Hypothalamus (tissue), 51 donors: ENCODE data around the gene ASPSCR1.

Experiments used
- DNase-seq, 51 donors: peaks; one replicate each; lab custom pipeline; 2025; lab: John Stamatoyannopoulos, UW

The ASPSCR1 gene

DNA sequence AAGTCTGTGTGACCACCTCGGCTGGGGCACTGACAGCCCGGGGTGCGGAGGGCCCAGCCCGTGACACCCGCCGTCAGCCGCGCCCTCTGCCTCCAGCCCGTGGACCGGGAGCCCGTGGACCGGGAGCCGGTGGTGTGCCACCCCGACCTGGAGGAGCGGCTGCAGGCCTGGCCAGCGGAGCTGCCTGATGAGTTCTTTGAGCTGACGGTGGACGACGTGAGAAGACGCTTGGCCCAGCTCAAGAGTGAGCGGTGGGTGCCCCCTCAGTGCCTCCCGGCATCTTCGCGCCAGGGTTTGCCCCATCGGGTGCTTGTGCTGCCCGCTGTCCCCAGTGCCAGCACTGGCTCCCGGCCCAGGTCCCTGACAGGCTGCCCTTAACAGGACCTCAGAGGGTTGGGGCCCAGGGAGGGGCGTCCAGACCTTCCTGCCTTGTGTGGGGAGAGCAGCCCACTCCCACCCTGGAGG is 31.5 kb downstream of the ASPSCR1 start:
- DNase-seq: peak in 3 of 51 donors; percentile 14 to 23 (median 18)

DNA sequence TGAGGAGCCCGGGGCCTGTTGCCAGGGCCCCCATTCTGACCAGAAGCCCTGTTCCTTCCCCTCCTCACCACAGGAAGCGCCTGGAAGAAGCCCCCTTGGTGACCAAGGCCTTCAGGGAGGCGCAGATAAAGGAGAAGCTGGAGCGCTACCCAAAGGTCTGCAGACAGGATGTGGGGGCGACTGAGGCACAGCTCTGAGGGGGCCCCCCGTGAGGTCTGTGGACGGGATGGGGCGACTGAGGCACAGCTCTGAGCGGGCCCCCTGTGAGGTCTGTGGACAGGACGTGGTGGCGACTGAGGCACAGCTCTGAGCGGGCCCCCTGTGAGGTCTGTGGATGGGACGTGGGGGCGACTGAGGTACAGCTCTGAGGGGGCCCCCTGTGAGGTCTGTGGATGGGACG is 32.0 kb downstream of the ASPSCR1 start:
- DNase-seq: no peak

DNA sequence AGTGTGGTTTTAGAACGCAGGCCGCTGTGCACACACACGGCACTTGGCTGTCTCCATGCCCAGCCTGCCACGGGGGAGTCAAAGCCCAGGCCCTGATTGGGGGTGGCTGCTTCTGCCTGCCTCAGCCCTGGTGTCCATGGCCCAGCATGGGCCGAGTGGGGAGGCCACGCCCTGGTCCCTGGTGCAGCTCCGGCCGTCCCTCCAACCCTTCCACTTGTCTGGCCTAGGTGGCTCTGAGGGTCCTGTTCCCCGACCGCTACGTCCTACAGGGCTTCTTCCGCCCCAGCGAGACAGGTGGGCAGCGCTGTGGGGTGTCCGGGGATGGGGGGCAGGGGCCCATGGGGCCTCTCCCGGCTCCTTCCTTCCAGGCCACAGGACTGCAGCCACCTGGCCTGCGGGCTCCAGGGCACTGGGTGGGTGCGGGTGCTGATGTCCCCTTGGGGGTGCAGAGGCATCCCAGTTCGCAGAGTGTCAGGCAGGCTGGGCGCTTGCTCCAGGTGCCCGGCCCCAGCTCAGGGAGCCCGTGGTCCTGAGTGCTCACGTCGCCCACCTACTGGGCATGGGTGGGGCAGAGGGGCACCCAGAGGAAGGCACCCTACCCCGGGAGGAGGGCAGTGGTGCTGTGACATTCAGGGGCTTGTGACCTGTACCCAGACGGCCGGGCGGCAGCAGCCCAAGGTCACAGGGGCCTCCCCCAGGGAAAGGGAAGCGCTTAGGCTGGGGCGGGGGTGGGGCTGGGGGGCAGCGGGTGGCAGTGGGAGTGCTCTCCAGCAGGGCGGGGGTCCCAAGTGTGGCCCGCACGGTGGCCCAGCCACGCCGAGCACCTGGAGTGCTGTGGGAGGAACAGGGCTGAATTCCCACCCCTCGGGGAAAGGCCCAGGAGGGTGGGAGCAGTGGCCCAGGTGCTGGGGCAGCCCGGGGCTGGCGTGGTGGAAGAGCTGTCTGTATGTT is 33.4 kb downstream of the ASPSCR1 start:
- DNase-seq: no peak

DNA sequence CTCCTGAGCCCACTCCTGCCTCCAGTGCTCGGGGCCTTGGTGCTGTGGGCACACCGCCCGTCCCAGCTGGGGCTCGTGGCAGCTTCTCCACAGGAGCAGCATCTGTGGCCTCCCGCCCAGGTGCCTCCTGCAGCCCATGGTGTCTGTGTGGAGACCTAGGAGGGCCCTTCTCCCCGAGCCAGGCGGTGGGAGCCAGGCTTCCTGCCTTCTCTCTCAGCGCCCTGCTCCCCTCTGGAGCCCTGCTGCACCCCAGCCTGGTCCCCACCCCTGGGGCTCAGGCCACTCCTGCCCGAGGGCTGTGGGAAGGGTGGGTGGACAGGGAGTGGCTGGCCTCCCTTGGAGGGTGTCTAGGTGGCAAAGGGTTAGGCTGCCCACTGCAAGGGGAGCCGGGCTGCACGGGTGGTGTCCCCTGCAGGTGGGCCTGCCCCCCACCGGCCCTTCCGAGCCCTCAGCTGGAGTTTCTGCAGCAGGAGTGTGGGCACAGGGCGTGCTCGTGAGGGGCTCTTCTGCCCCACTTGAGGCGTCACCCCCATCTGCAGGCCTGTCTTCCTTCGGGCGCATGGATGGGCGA is 34.3 kb downstream of the ASPSCR1 start:
- no peak for DNase-seq

DNA sequence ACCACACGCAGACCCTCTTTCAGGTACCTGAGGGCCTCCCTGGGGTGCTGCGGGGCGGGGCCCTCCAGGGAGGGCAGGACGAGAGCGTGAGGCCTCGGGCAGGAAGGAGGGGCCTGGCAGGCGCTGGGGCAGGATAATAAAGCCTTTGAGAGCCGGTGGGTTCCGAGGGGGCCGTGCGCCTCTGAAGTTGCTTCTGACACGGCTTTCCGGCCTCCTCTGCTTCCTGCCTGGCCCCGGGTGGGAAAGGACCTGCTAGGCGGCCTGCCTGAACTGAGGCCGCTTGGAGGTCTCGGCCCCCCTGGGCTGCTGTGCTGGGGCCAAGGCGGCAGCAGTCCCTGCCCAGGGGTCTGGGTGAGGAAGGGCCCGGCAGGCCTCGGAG is 34.8 kb downstream of the ASPSCR1 start:
- no peak for DNase-seq

DNA sequence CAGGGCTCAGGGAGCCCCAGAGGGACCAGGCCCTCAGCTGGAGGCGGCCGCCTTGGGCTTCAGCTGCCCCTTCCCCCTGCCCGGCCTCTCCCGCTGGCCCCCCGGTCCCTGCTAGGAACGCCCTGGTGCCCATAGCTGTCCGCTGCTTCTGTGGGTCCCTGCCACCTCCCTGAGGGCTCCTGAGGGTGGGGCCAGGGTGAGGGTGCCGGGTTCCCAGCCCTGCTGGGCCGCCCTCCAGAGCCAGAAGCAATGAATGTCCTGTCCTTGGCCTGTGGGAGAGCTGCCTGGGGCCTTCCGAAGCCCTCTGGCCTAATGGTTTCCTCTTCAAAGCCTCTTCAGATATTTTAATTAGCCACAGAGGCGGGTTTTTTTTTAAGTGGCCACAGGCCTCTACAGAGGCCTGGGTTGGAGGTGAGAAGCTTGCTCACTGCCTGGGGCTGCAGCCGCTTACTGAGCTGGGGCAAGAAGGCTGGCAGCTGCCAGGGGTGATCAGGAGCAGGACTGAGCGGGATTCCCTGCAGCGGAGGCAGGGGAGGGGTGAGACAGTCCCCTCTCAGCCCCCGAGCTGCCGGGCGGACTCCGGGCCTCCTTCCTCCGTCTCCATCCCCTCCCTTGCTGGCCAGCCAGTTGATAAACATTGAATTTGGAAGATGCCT is 35.3 kb downstream of the ASPSCR1 start:
- no peak for DNase-seq

DNA sequence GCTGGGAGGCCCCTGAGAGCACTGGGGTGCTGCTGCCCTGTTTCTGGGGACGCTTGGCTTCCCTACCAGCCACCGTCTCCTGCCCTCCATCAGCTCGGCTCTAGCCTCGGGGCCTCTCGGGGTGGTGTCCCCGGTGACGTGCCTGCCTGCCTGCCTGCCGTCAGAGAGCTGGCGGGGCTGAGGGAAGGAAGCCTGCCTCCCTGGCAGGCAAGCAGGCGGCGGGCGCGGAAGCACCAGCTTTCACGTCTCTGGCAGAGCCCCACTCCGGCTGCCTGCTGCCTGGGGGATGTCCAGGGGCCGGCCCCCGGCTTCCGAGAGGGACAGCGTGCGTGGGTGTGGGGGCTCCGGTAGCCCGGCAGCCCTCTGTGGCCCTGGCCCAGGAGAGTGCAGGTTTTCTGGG is 35.9 kb downstream of the ASPSCR1 start:
- DNase-seq: peak in 20 of 51 donors; percentile 9 to 69 (median 46)

DNA sequence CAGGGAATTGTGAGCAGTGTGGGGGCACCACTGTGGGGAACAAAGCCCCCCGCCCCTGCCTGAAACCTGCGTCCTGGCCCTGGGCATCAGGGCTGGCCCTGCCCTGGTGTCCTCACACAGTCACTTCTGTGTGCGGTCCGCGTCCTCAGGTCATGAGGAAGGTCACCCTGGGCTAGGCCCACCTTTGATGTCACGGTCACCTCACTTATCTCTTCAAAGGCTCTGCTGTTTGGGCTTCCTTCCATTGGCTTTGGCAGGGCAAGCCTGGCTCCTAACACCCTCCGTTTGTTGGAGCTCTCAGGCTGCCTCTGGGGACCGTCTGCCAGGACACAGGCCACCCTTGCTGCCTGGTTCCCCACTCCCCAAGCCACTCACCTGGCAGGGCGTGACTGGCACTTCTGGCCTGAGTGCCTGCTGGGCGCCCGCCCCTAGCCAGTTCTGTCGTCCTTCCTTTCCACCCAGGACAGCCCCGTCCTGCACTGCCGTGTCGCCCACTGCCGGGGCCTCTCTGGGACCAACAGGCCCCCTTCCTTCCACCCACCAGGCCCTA is 36.4 kb downstream of the ASPSCR1 start:
- no peak for DNase-seq

DNA sequence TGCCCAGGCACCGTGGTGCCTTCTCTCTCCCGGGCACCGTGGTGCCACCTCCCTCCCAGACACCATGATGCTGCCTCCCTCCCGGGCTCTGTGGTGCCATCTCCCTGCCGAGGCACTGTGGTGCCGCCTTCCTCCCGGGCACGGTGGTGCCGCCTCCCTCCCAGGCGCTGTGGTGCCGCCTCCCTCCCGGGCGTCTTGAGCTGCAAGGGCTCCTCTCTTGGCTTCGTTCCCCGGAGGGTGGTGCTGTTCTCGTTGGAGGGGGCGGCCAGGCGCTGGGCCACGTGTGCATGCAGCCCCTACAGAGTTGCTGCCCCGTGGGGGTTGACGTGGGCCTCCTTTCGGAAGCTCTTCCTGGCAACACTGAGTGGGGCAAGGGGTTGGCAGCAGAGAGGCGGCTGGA is 37.0 kb downstream of the ASPSCR1 start:
- peak in 8 of 51 donors; percentile 9 to 54 (median 29) for DNase-seq

DNA sequence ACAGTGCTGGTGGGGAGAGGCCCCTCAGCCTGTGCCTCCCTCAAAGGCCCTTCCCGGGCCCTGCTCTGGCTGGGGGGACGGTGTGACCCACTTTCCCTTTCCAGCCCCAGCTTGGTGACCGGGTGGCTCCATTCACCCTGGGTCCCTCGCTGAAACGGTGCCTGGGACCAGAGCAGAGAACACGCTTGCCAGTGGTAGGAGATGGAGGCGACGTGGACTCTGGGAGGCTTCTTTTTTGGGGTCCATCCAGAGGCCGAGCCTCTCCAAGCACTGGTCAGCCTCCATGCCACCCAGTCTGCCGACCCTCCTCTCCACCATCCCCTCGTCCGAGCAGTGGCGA is 37.5 kb downstream of the ASPSCR1 start:
- no peak for DNase-seq

DNA sequence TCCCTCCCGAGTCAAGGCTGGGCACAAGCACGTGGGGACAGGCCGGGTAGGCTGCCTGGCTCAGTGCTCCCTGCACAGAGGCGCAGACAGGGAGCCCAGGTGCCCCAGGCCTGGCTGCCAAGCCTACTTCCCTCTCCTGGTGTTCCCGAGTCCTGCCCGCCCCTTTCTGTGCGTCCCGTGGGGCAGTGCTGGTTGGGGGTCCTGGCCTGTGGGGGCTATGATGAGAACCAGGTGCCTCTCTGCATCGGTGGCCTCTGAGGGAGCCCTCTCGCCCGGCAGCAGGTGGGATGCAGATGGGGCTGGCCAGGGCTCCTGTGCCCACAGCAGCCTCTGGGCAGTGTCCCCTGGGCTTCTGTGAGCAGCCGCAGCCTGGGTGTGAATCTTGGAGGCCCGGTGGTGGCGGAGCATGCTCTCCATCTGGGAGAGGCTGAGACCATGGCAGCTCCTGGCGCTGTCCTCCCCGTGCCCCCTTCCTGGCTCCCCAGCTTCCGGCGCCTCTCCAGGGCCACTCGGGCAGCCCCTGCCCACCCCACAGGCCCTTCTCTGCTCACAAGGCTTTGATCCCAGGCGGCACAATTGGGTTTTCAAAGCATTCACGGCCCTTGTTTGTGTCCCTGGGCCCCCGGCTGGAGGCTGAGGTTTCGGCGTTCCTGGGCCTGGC is 38.0 kb downstream of the ASPSCR1 start:
- no peak for DNase-seq

DNA sequence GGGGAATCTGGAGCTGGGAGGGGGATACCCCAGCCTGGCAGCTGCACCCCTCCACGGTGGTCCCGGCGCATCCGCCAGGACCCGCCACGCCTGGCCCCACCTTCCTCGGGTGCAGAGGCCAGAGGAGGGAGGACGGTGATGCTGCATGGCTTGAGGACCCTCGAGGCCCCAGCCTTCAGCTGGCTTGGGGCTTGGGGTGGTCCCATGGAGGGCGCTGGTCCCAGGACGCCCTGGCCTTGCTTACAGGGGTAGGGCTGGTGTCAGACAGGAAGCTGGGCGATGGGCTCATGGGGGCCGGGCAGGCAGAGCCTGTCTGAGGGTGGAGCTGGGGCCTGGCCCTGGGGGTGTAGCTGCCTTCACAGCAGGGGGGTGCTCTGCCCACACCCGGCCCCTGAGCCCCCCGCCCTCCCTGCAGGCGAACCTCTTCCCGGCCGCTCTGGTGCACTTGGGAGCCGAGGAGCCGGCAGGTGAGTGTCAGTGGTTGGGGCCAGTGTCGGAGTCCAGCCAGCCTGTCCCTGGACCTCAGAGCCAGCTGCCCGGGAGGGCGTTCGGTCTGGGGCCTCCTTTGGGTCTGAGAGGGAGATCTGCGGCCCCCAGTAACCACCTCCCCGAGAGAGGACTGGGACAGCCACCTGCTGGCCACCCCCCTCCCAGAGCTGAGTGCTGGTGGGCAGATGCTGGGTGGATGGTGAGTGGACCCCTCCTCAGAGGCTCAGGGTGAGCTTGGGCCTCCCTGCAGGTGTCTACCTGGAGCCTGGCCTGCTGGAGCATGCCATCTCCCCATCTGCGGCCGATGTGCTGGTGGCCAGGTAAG is 38.8 kb downstream of the ASPSCR1 start:
- no peak for DNase-seq

DNA sequence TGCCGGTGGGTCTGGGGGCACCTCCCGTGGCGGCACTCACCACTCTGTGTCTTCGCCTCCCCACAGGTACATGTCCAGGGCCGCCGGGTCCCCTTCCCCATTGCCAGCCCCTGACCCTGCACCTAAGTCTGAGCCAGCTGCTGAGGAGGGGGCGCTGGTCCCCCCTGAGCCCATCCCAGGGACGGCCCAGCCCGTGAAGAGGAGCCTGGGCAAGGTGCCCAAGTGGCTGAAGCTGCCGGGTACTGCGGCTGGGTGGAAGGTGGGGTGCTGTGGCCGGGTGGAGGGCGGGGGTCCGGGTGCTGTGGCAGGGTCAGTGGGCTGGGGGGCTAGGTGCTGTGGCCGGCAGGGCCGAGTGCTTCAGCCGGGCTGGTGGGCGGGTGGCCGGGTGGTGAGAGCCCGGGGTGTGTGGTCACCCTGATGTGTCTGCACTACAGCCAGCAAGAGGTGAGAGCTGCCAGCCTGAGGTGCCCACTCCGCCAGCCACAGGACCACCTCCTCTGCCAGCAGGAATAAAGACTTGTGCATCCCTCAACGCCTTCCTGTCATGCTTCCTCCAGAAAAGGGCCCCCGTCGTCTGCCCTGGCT is 39.5 kb downstream of the ASPSCR1 start:
- DNase-seq: no peak

DNA sequence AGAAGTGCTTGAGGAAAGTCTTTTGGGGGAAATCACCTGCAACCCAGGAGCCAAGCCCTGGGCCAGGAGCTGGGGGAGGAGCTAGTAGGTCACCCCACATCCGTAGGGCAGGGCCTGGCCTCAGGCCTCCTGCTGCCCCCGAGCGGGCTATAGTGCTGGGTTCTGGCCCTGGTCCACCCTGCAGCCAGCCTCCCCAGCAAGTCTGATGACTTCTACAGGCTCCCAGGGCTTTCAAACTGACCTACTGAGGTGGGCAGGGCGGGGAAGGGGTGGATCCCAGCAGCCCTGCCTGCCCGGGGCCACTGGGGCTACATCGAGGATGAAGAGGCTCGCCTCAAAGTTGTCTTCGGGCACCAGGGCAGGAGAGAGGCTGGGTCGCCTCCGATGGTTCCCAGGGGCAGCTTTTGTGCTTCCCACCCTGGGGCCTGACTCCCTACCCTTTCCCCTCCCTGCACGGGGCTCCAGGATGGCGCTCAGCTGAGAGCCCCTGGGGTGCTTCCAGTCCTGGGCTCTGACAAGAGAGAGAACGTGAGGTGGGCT is 40.3 kb downstream of the ASPSCR1 start:
- no peak for DNase-seq

DNA sequence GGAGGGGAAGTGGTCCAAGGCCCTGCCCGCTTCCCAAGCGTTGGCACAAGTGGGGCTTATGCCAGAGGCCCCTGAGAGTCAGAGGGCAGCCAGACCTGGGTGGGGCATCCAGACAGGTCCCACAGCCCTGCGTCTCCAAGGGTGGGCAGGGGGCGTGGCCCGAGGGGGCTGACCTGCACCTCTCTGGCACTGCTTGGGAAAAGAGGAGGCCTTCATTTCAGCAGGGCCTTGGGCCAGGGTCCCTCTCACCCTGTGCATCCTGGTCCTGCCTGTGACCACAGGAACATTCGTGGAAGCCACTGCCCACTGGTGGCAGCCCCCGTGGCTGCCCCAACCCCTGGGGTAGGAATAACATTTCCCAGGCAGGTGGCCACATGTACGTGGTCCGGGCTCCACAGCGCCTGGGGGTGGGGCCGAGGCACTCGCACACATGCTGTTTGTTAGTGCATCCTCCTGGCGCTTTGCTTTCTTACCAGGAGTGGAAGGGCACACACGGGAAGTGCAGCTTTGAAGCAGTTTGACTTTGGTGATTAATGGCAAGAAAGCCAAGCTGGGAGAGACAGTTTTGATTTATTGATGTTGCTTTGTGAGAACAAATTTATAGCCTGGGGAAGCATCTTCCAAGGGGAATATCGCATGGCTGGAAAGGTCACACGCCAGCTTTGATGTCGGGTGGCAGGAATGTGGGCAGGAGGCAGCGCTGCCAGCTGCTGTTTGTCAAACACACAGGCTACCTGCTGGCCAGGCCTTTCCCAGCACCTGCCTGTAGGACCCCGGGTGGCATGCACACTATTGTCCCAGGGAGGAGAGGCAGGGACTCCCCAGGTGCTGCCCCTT is 40.9 kb downstream of the ASPSCR1 start:
- no peak for DNase-seq

DNA sequence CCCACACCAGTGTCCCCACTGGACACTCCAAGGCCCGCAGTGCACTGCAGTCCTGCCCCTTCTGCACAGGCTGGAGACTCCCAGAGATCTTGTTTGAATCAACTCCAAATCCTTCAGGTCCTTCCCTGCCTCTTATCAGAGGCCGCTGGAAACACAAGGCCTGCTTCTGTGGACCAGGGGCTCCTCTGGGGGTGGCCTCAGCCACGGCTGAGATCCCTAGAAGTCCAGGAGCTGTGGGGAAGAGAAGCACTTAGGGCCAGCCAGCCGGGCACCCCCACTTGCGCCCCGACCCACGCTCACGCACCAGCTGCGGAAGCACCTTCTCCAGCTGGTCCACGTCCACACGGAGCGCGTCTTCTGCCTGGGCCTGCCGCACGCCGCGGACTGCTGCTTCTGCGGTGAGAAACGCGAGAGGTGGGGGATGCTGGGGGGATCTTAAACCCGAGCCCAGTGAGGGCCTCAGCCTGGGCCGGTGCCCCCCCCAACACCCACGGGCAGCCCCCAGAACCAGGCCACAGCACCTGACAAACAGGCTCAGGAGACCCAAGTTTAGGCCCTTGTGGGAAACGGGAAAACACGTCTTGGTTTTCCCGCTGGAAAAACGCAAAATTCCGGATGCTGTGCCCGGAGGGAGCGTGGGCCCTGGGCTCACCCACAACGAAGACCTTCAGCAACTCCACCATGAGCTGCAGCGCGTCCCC is 41.7 kb downstream of the ASPSCR1 start:
- DNase-seq: no peak

DNA sequence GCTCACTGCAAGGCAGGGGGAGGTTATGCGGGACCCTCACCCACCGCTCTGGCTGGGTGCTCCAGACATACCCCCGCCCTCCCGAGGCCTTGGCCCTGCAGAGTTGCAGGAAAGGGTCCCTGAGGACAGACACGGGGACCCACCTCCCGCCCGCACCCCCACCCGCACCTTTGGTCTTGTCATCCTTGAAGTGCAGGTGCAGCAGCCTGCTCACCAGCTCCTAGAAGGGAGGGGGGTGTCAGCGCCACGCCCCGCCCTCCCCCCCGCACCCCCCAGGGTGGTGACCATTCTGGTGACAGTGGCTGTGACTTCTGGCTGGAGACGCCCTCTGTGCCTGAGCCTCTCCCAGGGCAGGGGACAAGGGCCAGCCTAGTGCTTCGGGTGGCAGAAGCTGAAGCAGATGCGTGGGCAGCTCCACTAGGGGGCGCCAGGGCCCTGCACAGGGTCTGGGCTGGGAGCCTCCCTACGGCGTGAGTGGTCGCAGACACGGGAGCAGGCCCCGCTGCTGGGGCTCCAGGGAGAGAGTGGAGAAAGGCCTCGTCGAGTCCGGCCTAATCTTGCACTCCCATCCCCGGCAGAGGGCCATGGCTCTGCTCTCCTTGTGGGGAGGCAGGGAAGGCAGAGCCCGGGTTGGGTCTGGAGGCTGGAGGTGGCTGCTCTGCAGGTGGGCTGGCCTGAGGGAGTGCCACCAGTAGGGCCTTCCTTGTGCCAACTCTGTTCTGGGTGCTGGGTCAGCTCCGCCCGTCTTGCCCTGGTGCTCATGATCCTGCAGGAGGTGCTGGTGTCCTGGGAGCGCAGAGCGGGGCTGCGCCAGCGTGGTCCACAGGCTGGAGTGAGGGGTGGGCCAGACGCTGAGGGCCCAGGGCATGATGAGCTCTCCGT is 42.5 kb downstream of the ASPSCR1 start:
- peak in 11 of 51 donors; percentile 8 to 54 (median 25) for DNase-seq
